Measurements from ENCODE around the gene CSNK1G1.

GRCh38 chr15:64162478-64162868 lies 193.5 kb downstream of the CSNK1G1 start:
- TF ChIP-seq CTCF (IDR thresholded peaks at IDR 0.05) (no peak), SREBF2 (IDR thresholded peaks at IDR 0.05) (no peak)

Measured in A549 (cell line).